Naive thymus-derived CD4-positive, alpha-beta T cell (primary cell): ENCODE results near the gene NCSTN. TPM values are rescaled to one million over a fixed set of nuclear protein-coding genes. Genes with fewer than 3 reads are reported as not detected.
A peak's percentile ranks its signal among the peaks of the same experiment; 100 is the strongest.

Experiments
- ATAC-seq: fragments of 150-1000 bp; cut with Tn5 transposase; 2 replicates; pipeline ENCODE4 v1.10.0; 2021; ENCODE audit warnings: mild to moderate bottlenecking, moderate library complexity
- CTCF ChIA-PET: fragments of 350-600 bp; sonication (Branson Sonifier 250); formaldehyde crosslinking; loops from one replicate; lab custom pipeline; 2021; ENCODE audit warnings: antibody characterized with exemption; lab: Charles Lee
- POLR2A ChIA-PET: fragments of 350-600 bp; sonication (Branson Sonifier 250); formaldehyde crosslinking; loops from one replicate; lab custom pipeline; 2021; ENCODE audit warnings: antibody characterized with exemption, inconsistent platforms; lab: Charles Lee
- DNase-seq, 9 donors: peaks; one replicate each; pipeline versions ENCODE4 v3.0.0 to v3.0.0-alpha.2; 2020 to 2022; ENCODE audit warnings: mixed read lengths in 1 of 9
- H3K27ac ChIP-seq: one replicate; pipeline ENCODE4 v1.7.0; 2013; ENCODE audit warnings: mild to moderate bottlenecking, low read depth, low read length, moderate library complexity
- H3K27me3 ChIP-seq, 2 donors: one replicate each; pipeline ENCODE4 v1.7.0; 2013; ENCODE audit warnings: low read length in 2 of 2, mild to moderate bottlenecking in 2 of 2, moderate library complexity in 2 of 2; ENCODE audit not compliant: control insufficient read depth in 2 of 2, insufficient read depth in 2 of 2
- H3K36me3 ChIP-seq, 3 experiments: 1 replicate in 2 of 3; 2 replicates in 1 of 3; pipeline ENCODE4 v1.7.0; 2013; ENCODE audit warnings: low read length in 3 of 3, mild to moderate bottlenecking in 3 of 3, moderate library complexity in 1 of 3; ENCODE audit not compliant: insufficient read depth in 3 of 3, control insufficient read depth in 2 of 3
- H3K4me1 ChIP-seq, 2 donors: one replicate each; pipeline ENCODE4 v1.7.0; 2013; ENCODE audit warnings: low read length in 2 of 2, mild to moderate bottlenecking in 2 of 2, moderate library complexity in 1 of 2; ENCODE audit not compliant: control insufficient read depth in 2 of 2, insufficient read depth in 2 of 2
- H3K4me3 ChIP-seq: 2 replicates; pipeline ENCODE4 v1.7.0; 2013; ENCODE audit warnings: mild to moderate bottlenecking, low read length
- H3K9me3 ChIP-seq, 3 experiments: 1 replicate in 2 of 3; 2 replicates in 1 of 3; pipeline ENCODE4 v1.7.0; 2013; ENCODE audit warnings: low read length in 3 of 3; ENCODE audit not compliant: control insufficient read depth in 2 of 3
- H3K27ac Mint-ChIP-seq, 9 donors: one replicate each; pipeline ENCODE4 v1.8.0; 2020 to 2022; ENCODE audit warnings: mixed read lengths in 9 of 9, mild to moderate bottlenecking in 8 of 9, moderate library complexity in 5 of 9, inconsistent platforms in 2 of 9
- H3K27me3 Mint-ChIP-seq, 5 donors: one replicate each; pipeline ENCODE4 v1.8.0; 2021 to 2022; ENCODE audit warnings: mixed read lengths in 5 of 5, mild to moderate bottlenecking in 1 of 5
- H3K36me3 Mint-ChIP-seq, 5 donors: one replicate each; pipeline ENCODE4 v1.8.0; 2020 to 2022; ENCODE audit warnings: mixed read lengths in 5 of 5, mild to moderate bottlenecking in 3 of 5, inconsistent platforms in 1 of 5
- H3K4me1 Mint-ChIP-seq, 7 donors: one replicate each; pipeline ENCODE4 v1.8.0; 2020 to 2022; ENCODE audit warnings: mixed read lengths in 7 of 7, mild to moderate bottlenecking in 3 of 7, inconsistent platforms in 1 of 7
- H3K4me3 Mint-ChIP-seq, 10 donors: one replicate each; pipeline ENCODE4 v1.8.0; 2020 to 2022; ENCODE audit warnings: mild to moderate bottlenecking in 10 of 10, mixed read lengths in 10 of 10, moderate library complexity in 6 of 10, inconsistent platforms in 2 of 10
- H3K9me3 Mint-ChIP-seq, 11 donors: one replicate each; pipeline ENCODE4 v1.8.0; 2020 to 2022; ENCODE audit warnings: mixed read lengths in 11 of 11, mild to moderate bottlenecking in 4 of 11, inconsistent platforms in 1 of 11, moderate library complexity in 1 of 11
- intact Hi-C, 2 donors: fragments of 100-400 bp; cut with micrococcal nuclease; formaldehyde crosslinking; loops; one replicate each; pipeline ENCODE4 v1.15.1; 2023
- polyA plus RNA-seq, 2 donors: library from polyadenylated mRNA; unstranded; fragments of 300-500 nt; fragmentation: Illumina TruSeq; gene quantifications; one replicate each; pipeline ENCODE4 v1.2.3, GENCODE V29; 2021
- total RNA-seq, 6 experiments: library from RNA in 5 of 6; stranded (reverse) in 5 of 6; gene quantifications; 1 replicate in 5 of 6; 2 replicates in 1 of 6; pipeline ENCODE4 v1.2.3 and lab custom pipeline; 2021 to 2026

The NCSTN gene
- total and polyA plus RNA-seq, 7 experiments from 2014 or later: 68.4 to 91.1 (median 73.5) TPM

GRCh38 chr1:160370561-160371345 is 27.6 kb downstream of the NCSTN start:
- H3K27ac ChIP-seq: no peak overlapping the region
- no peak for ATAC-seq
- intact Hi-C loops: loop anchor here in 1 of 2 donors (10.0 kb wide), 1 partner anchor 576 kb away; no protein-coding TSS in a partner anchor
- no peak overlapping the region for H3K4me3 ChIP-seq
- no peak overlapping the region for H3K4me3 Mint-ChIP-seq
- peak in 1 of 9 donors; percentile 13 for DNase-seq
- H3K36me3 ChIP-seq: no peaks in the 10 kb centered on the region
- no peaks in the 10 kb centered on the region for H3K27me3 ChIP-seq
- H3K36me3 Mint-ChIP-seq: no peaks in the 10 kb centered on the region
- peaks cover 0 to 2% (median 0%) of the 10 kb centered on the region in 5 donors for H3K27me3 Mint-ChIP-seq
- peaks cover 3 to 13% (median 4%) of the 10 kb centered on the region in 7 donors for H3K4me1 Mint-ChIP-seq
- POLR2A ChIA-PET: interaction anchor here (0.6 kb wide), 1 partner anchor 9 kb away, joined by 3 read pairs; no protein-coding TSS in a partner anchor
- peaks cover 1 to 3% of the 10 kb centered on the region in 2 donors for H3K4me1 ChIP-seq
- CTCF ChIA-PET: interaction anchor here (1.1 kb wide), 1 partner anchor 10 kb away, joined by 4 read pairs; no protein-coding TSS in a partner anchor
- H3K9me3 Mint-ChIP-seq: peaks cover 0 to 2% (median 0%) of the 10 kb centered on the region in 11 donors
- no peak overlapping the region for H3K27ac Mint-ChIP-seq
- no peaks in the 10 kb centered on the region for H3K9me3 ChIP-seq

DNA sequence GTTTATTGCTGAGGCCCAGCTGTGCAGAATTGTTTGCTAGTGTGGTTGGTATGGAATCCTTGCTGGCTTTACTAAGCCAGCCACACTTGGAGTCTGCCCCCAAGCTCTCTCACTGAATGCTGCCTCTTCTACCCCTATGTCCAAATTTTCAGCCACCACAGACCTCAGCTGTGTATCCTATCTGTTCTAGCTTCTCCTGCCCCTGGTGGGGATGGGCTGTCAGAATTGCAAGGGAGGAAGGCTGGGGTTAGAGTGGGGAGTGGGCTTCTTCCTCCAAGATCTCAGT is 28.1 kb downstream of the NCSTN start:
- no peak for ATAC-seq
- ChIA-PET CTCF (interaction anchor here (1.1 kb wide), 1 partner anchor 9 kb away, joined by 4 read pairs; no protein-coding TSS in a partner anchor), POLR2A (no interaction called here)
- Histone ChIP-seq H3K9me3 (no peaks in the 10 kb centered on the region), H3K27me3 (no peaks in the 10 kb centered on the region), H3K36me3 (no peaks in the 10 kb centered on the region), H3K4me3 (no peak overlapping the region), H3K4me1 (peaks cover 6 to 8% of the 10 kb centered on the region in 2 donors), H3K27ac (no peak overlapping the region)
- H3K27ac Mint-ChIP-seq: peak overlapping the region in 1 of 9 donors; percentile 59
- no peaks in the 10 kb centered on the region for H3K36me3 Mint-ChIP-seq
- no peak for DNase-seq
- peaks cover 0 to 4% (median 0%) of the 10 kb centered on the region in 5 donors for H3K27me3 Mint-ChIP-seq
- peaks cover 0 to 2% (median 0%) of the 10 kb centered on the region in 11 donors for H3K9me3 Mint-ChIP-seq
- no peak overlapping the region for H3K4me3 Mint-ChIP-seq
- peaks cover 7 to 18% (median 9%) of the 10 kb centered on the region in 7 donors for H3K4me1 Mint-ChIP-seq
- intact Hi-C loops: loop anchor here in 1 of 2 donors (10.0 kb wide), 1 partner anchor 576 kb away; no protein-coding TSS in a partner anchor

- no peak overlapping the region for H3K4me3 ChIP-seq
- no peak overlapping the region for H3K27ac ChIP-seq
- H3K9me3 Mint-ChIP-seq: peaks cover 0 to 2% (median 0%) of the 10 kb centered on the region in 11 donors
- H3K27me3 Mint-ChIP-seq: peaks cover 0 to 4% (median 0%) of the 10 kb centered on the region in 5 donors
- no peaks in the 10 kb centered on the region for H3K36me3 ChIP-seq
- H3K36me3 Mint-ChIP-seq: no peaks in the 10 kb centered on the region
- peaks cover 8 to 11% of the 10 kb centered on the region in 2 donors for H3K4me1 ChIP-seq
- no peak for ATAC-seq
- POLR2A ChIA-PET: interaction anchor here (0.6 kb wide), 1 partner anchor 1015 kb away, joined by 3 read pairs; no protein-coding TSS in a partner anchor
- peak in 1 of 9 donors; percentile 8 for DNase-seq
- no peak overlapping the region for H3K27ac Mint-ChIP-seq
- H3K4me3 Mint-ChIP-seq: no peak overlapping the region
- CTCF ChIA-PET: interaction anchor here (1.1 kb wide), 1 partner anchor 9 kb away, joined by 4 read pairs; no protein-coding TSS in a partner anchor
- no peaks in the 10 kb centered on the region for H3K27me3 ChIP-seq
- no peaks in the 10 kb centered on the region for H3K9me3 ChIP-seq
- intact Hi-C loops: loop anchor here in 1 of 2 donors (10.0 kb wide), 1 partner anchor 577 kb away; no protein-coding TSS in a partner anchor
- peaks cover 7 to 22% (median 14%) of the 10 kb centered on the region in 7 donors for H3K4me1 Mint-ChIP-seq
Measured at GRCh38 chr1:160371756-160372155, 28.6 kb downstream of the NCSTN start.

DNA sequence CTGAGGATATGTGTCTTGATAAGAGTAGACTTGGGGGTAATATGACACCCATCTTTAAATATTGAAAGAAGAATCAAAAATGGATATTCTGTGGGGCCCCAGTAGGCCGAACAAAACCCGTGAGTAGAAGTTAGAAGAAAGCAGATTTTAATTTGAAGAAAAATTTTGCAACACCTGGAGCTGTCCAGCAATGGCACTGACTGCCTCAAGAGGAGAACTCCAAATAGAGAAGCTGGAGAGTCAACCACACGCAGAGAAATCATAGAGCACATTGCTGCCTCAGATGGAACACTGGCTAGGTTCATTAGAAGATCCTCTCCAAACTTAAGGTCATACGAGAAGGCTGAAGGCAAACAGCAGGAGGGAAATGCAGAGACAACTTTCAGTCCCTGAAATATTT is 30.5 kb downstream of the NCSTN start:
- intact Hi-C loops: loop anchor here in 1 of 2 donors (10.0 kb wide), 1 partner anchor 579 kb away; no protein-coding TSS in a partner anchor
- peaks cover 7 to 19% (median 14%) of the 10 kb centered on the region in 7 donors for H3K4me1 Mint-ChIP-seq
- POLR2A ChIA-PET: no interaction called here
- peaks cover 0 to 4% (median 0%) of the 10 kb centered on the region in 5 donors for H3K27me3 Mint-ChIP-seq
- H3K4me3 ChIP-seq: no peak overlapping the region
- peak overlapping the region in 1 of 9 donors; percentile 67 for H3K27ac Mint-ChIP-seq
- H3K9me3 Mint-ChIP-seq: peaks cover 0 to 2% (median 0%) of the 10 kb centered on the region in 11 donors
- H3K36me3 ChIP-seq: no peaks in the 10 kb centered on the region
- H3K27ac ChIP-seq: no peak overlapping the region
- CTCF ChIA-PET: interaction anchor here (1.1 kb wide), 1 partner anchor 82 kb away, joined by 4 read pairs; no protein-coding TSS in a partner anchor
- peaks cover 8 to 11% of the 10 kb centered on the region in 2 donors for H3K4me1 ChIP-seq
- no peak for ATAC-seq
- H3K9me3 ChIP-seq: no peaks in the 10 kb centered on the region
- no peak for DNase-seq
- H3K27me3 ChIP-seq: no peaks in the 10 kb centered on the region
- no peak overlapping the region for H3K4me3 Mint-ChIP-seq
- no peaks in the 10 kb centered on the region for H3K36me3 Mint-ChIP-seq

GRCh38 chr1:160374306-160375110 is 31.3 kb downstream of the NCSTN start:
- Histone ChIP-seq H3K27me3 (no peaks in the 10 kb centered on the region), H3K4me3 (no peak overlapping the region), H3K27ac (no peak overlapping the region), H3K4me1 (peaks cover 8 to 11% of the 10 kb centered on the region in 2 donors), H3K36me3 (no peaks in the 10 kb centered on the region), H3K9me3 (no peaks in the 10 kb centered on the region)
- Mint-ChIP-seq H3K36me3 (no peaks in the 10 kb centered on the region), H3K4me1 (peaks cover 7 to 19% (median 14%) of the 10 kb centered on the region in 7 donors), H3K27ac (no peak overlapping the region), H3K9me3 (peaks cover 0 to 2% (median 0%) of the 10 kb centered on the region in 11 donors), H3K4me3 (no peak overlapping the region), H3K27me3 (peaks cover 0 to 4% (median 0%) of the 10 kb centered on the region in 5 donors)
- intact Hi-C loops: loop anchor here in 1 of 2 donors (5.0 to 10.0 kb wide), 2 partner anchors 482 to 580 kb away; no protein-coding TSS in a partner anchor
- ChIA-PET CTCF (interaction anchor here (1.1 kb wide), 1 partner anchor 83 kb away, joined by 4 read pairs; no protein-coding TSS in a partner anchor), POLR2A (no interaction called here)
- no peak for DNase-seq
- ATAC-seq: no peak
